ENCODE measurements around the gene NRXN3. TPM values are rescaled to one million over a fixed set of nuclear protein-coding genes. Genes with fewer than 3 reads are reported as not detected.

NRXN3 gene
- total and polyA plus RNA-seq, 2 of the 4 experiments (the other 2 are of a cell fraction), result 4.8 to 25.1 TPM

GRCh38 chr14:79201564-79202207 is 1031.5 kb downstream of the NRXN3 start:
- Histone ChIP-seq H3K9me1 (ENCODE audit: insufficient read depth, low read length) (no peaks in the 10 kb centered on the region), H3K4me2 (ENCODE audit: low read depth, low read length) (no peak overlapping the region), H3K18ac (ENCODE audit: low read depth, low read length) (no peak overlapping the region), H3K23ac (ENCODE audit: low read depth, low read length) (no peak overlapping the region), H3K79me1 (ENCODE audit: low read depth in 1 of 2, low read length in 2 of 2) (no peaks in the 10 kb centered on the region), H4K91ac (ENCODE audit: insufficient read depth, low read depth, low read length) (no peak overlapping the region), H3K4me1 (ENCODE audit: control insufficient read depth, insufficient read depth, low read length) (no peaks in the 10 kb centered on the region), H3K14ac (replicated peaks; ENCODE audit: low read depth, low read length) (no peak overlapping the region), H3K27ac (ENCODE audit: insufficient read depth, low read length) (no peak overlapping the region), H2BK5ac (ENCODE audit: low read depth, low read length, poor library complexity, severe bottlenecking) (no peak overlapping the region), H3K56ac (ENCODE audit: extremely low read depth, insufficient read depth, low read length) (no peak overlapping the region), H2AK9ac (replicated peaks; ENCODE audit: low read depth, low read length, poor library complexity) (no peak overlapping the region), H4K8ac (ENCODE audit: low read depth in 2 of 2, low read length in 2 of 2) (no peak overlapping the region), H2BK15ac (ENCODE audit: low read depth, low read length) (no peak overlapping the region), H3K4me3 (ENCODE audit: insufficient read depth, low read depth, low read length) (no peak overlapping the region), H2BK120ac (ENCODE audit: low read depth, low read length) (no peak overlapping the region), H2AFZ (replicated peaks; ENCODE audit: low read length, poor library complexity) (no peak overlapping the region), H3K4ac (ENCODE audit: low read depth, low read length) (no peak overlapping the region), H3K9ac (ENCODE audit: low read depth, low read length) (no peak overlapping the region), H4K5ac (ENCODE audit: low read depth, low read length) (no peak overlapping the region), H4K20me1 (ENCODE audit: insufficient read depth, low read length) (no peaks in the 10 kb centered on the region), H2BK20ac (ENCODE audit: low read depth, low read length) (no peak overlapping the region), H3K9me3 (ENCODE audit: control insufficient read depth, insufficient read depth, low read length) (no peaks in the 10 kb centered on the region), H2AK5ac (ENCODE audit: low read depth, low read length) (no peak overlapping the region), H3K27me3 (ENCODE audit: control insufficient read depth, insufficient read depth, low read length) (no peaks in the 10 kb centered on the region; the same call in 1 of the 2 replicates), H3K36me3 (ENCODE audit: control insufficient read depth, insufficient read depth, low read length) (no peaks in the 10 kb centered on the region)
- BruUV-seq (replicated peaks), result no TSS peak
- DNase-seq, result no peak
- ChIA-PET POLR2A (ENCODE audit: unreplicated experiment) (no interaction called here), CTCF (interaction anchor here (0.6 kb wide), 1 partner anchor 364 kb away, joined by 3 read pairs; no protein-coding TSS in a partner anchor)
- no peak for TF ChIP-seq POLR2A (IDR thresholded peaks at IDR 0.05; ENCODE audit: low read depth, low read length)
- no peak for TF ChIP-seq USF2 (IDR thresholded peaks at IDR 0.05; ENCODE audit: low read depth, low read length)
- TF ChIP-seq MXI1 (IDR thresholded peaks at IDR 0.05; ENCODE audit: borderline replicate concordance, low read depth, low read length), result no peak
- TF ChIP-seq CHD1 (IDR thresholded peaks at IDR 0.05; ENCODE audit: low read depth, low read length), result no peak
- no peak for TF ChIP-seq RAD21 (IDR thresholded peaks at IDR 0.05; ENCODE audit: low read length)
- TF ChIP-seq BHLHE40 (IDR thresholded peaks at IDR 0.05; ENCODE audit: low read depth, low read length), result no peak
- no peak for TF ChIP-seq CEBPB (IDR thresholded peaks at IDR 0.05; ENCODE audit: low read depth, low read length)
- no peak for TF ChIP-seq MAZ (IDR thresholded peaks at IDR 0.05; ENCODE audit: borderline replicate concordance, low read depth, low read length)
- intact Hi-C loops (cut with micrococcal nuclease) (no loop called here), dilution Hi-C loops (cut with HindIII; ENCODE audit: low sequenced_read_pairs, unreplicated experiment) (no loop called here), in situ Hi-C loops (cut with MboI; ENCODE audit: low sequenced_read_pairs) (no loop called here)
- no CpG with 5 or more reads among the region's 3 CpGs for WGBS, 2 experiments (ENCODE audit: extremely low coverage in 2 of 2, insufficient read length in 1 of 2)
- no peak for ATAC-seq (ENCODE audit: low read depth)

Measured in IMR-90 (cell line).